Measurements from ENCODE around the gene HELT.

Gene HELT

GRCh38 chr4:184980261-184980660, 38.0 kb upstream of the HELT start:
- Histone ChIP-seq H3K4me1 (ENCODE audit: control insufficient read depth, insufficient read depth, low read length) (no peaks in the 10 kb centered on the region), H3K4me3 (ENCODE audit: low read depth, low read length) (no peak overlapping the region), H3K36me3 (ENCODE audit: control insufficient read depth in 2 of 2, insufficient read depth in 1 of 2, low read length in 2 of 2) (no peaks in the 10 kb centered on the region), H3K9me3 (ENCODE audit: control insufficient read depth, insufficient read depth, low read depth, low read length) (no peaks in the 10 kb centered on the region), H3K27ac (ENCODE audit: extremely low read depth, low read depth, low read length) (no peak overlapping the region)
- no peak for TF ChIP-seq BCL11A (tag by site-specific recombination; IDR thresholded peaks at IDR 0.05; ENCODE audit: low read depth)
- TF ChIP-seq PRDM4 (tag by site-specific recombination; IDR thresholded peaks at IDR 0.05) = no peak
- no peak for TF ChIP-seq ZIC2 (tag by site-specific recombination; IDR thresholded peaks at IDR 0.05)
- TF ChIP-seq, protein P1, sequence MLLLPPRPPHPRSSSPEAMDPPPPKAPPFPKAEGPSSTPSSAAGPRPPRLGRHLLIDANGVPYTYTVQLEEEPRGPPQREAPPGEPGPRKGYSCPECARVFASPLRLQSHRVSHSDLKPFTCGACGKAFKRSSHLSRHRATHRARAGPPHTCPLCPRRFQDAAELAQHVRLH (tag by site-specific recombination; IDR thresholded peaks at IDR 0.05) = no peak
- TF ChIP-seq, protein P2, sequence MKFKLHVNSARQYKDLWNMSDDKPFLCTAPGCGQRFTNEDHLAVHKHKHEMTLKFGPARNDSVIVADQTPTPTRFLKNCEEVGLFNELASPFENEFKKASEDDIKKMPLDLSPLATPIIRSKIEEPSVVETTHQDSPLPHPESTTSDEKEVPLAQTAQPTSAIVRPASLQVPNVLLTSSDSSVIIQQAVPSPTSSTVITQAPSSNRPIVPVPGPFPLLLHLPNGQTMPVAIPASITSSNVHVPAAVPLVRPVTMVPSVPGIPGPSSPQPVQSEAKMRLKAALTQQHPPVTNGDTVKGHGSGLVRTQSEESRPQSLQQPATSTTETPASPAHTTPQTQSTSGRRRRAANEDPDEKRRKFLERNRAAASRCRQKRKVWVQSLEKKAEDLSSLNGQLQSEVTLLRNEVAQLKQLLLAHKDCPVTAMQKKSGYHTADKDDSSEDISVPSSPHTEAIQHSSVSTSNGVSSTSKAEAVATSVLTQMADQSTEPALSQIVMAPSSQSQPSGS (tag by site-specific recombination; IDR thresholded peaks at IDR 0.05; ENCODE audit: low read depth) = no peak
- no peak for TF ChIP-seq ZNF776 (tag by site-specific recombination; IDR thresholded peaks at IDR 0.05; ENCODE audit: borderline replicate concordance)
- no peak for TF ChIP-seq ZBTB48 (tag by site-specific recombination; IDR thresholded peaks at IDR 0.05)
- TF ChIP-seq TRIM28 (IDR thresholded peaks at IDR 0.05; ENCODE audit: borderline replicate concordance, low read length) = no peak
- TF ChIP-seq YY2 (tag by site-specific recombination; IDR thresholded peaks at IDR 0.05) = no peak
- TF ChIP-seq ZNF133 (tag by site-specific recombination; IDR thresholded peaks at IDR 0.05) = no peak
- TF ChIP-seq KLF10 (tag by site-specific recombination; IDR thresholded peaks at IDR 0.05) = no peak
- TF ChIP-seq GLIS2 (tag by site-specific recombination; IDR thresholded peaks at IDR 0.05) = no peak
- no peak for TF ChIP-seq YY1 (tag by site-specific recombination; IDR thresholded peaks at IDR 0.05)
- no peak for TF ChIP-seq GLI2 (tag by site-specific recombination; IDR thresholded peaks at IDR 0.05; ENCODE audit: borderline replicate concordance, low read depth)
- TF ChIP-seq, protein P3, sequence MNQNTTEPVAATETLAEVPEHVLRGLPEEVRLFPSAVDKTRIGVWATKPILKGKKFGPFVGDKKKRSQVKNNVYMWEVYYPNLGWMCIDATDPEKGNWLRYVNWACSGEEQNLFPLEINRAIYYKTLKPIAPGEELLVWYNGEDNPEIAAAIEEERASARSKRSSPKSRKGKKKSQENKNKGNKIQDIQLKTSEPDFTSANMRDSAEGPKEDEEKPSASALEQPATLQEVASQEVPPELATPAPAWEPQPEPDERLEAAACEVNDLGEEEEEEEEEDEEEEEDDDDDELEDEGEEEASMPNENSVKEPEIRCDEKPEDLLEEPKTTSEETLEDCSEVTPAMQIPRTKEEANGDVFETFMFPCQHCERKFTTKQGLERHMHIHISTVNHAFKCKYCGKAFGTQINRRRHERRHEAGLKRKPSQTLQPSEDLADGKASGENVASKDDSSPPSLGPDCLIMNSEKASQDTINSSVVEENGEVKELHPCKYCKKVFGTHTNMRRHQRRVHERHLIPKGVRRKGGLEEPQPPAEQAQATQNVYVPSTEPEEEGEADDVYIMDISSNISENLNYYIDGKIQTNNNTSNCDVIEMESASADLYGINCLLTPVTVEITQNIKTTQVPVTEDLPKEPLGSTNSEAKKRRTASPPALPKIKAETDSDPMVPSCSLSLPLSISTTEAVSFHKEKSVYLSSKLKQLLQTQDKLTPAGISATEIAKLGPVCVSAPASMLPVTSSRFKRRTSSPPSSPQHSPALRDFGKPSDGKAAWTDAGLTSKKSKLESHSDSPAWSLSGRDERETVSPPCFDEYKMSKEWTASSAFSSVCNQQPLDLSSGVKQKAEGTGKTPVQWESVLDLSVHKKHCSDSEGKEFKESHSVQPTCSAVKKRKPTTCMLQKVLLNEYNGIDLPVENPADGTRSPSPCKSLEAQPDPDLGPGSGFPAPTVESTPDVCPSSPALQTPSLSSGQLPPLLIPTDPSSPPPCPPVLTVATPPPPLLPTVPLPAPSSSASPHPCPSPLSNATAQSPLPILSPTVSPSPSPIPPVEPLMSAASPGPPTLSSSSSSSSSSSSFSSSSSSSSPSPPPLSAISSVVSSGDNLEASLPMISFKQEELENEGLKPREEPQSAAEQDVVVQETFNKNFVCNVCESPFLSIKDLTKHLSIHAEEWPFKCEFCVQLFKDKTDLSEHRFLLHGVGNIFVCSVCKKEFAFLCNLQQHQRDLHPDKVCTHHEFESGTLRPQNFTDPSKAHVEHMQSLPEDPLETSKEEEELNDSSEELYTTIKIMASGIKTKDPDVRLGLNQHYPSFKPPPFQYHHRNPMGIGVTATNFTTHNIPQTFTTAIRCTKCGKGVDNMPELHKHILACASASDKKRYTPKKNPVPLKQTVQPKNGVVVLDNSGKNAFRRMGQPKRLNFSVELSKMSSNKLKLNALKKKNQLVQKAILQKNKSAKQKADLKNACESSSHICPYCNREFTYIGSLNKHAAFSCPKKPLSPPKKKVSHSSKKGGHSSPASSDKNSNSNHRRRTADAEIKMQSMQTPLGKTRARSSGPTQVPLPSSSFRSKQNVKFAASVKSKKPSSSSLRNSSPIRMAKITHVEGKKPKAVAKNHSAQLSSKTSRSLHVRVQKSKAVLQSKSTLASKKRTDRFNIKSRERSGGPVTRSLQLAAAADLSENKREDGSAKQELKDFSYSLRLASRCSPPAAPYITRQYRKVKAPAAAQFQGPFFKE (tag by site-specific recombination; IDR thresholded peaks at IDR 0.05; ENCODE audit: borderline replicate concordance) = no peak
- TF ChIP-seq ZNF610 (tag by site-specific recombination; IDR thresholded peaks at IDR 0.05; ENCODE audit: borderline replicate concordance) = no peak
- no peak for TF ChIP-seq ZNF777 (tag by site-specific recombination; IDR thresholded peaks at IDR 0.05; ENCODE audit: borderline replicate concordance)
- TF ChIP-seq SETDB1 (IDR thresholded peaks at IDR 0.05; ENCODE audit: insufficient read length, low read length) = no peak
- POLR2A ChIA-PET = no interaction called here
- CTCF ChIA-PET = no interaction called here

Measured in HEK293 (cell line).